GM19468 (cell line): ENCODE data around the gene MEX3B.

Experiments used
- ATAC-seq: cut with Tn5 transposase; IDR thresholded peaks from one replicate; pipeline ENCODE4 v1.9.1; 2021; ENCODE audit warnings: mild to moderate bottlenecking, moderate library complexity, moderate number of reproducible peaks; ENCODE audit not compliant: unreplicated experiment; ENCODE audit errors: extremely low read depth

The MEX3B gene

GRCh38 chr15:82045892-82046665 is at the start of gene MEX3B:
TSS of gene MEX3B (minus strand) at chr15:82046018. CDS start at chr15:82045705, 313 bp downstream.
- ATAC-seq: no peak

- no peak for ATAC-seq
Measured at GRCh38 chr15:82093774-82094211, 48.0 kb upstream of the MEX3B start.

GRCh38 chr15:82093325-82093724 is 47.5 kb upstream of the MEX3B start:
- ATAC-seq: no peak

- no peak for ATAC-seq
Measured at GRCh38 chr15:82091636-82092140, 45.9 kb upstream of the MEX3B start.

- no peak for ATAC-seq
Measured at GRCh38 chr15:82086243-82086995, 40.6 kb upstream of the MEX3B start.

GRCh38 chr15:82081914-82082762 is 36.3 kb upstream of the MEX3B start:
- ATAC-seq: no peak

GRCh38 chr15:82080774-82081173 is 35.0 kb upstream of the MEX3B start:
- ATAC-seq: no peak

GRCh38 chr15:82079736-82080135 is 33.9 kb upstream of the MEX3B start:
- no peak for ATAC-seq

GRCh38 chr15:82074610-82075009 is 28.8 kb upstream of the MEX3B start:
- ATAC-seq: no peak

- ATAC-seq: no peak
Measured at GRCh38 chr15:82072926-82073537, 27.2 kb upstream of the MEX3B start.

GRCh38 chr15:82066455-82066854 is 20.6 kb upstream of the MEX3B start:
- ATAC-seq: no peak

GRCh38 chr15:82064824-82065223 is 19.0 kb upstream of the MEX3B start:
- no peak for ATAC-seq

GRCh38 chr15:82062479-82063454 is 16.9 kb upstream of the MEX3B start:
- ATAC-seq: no peak

- ATAC-seq: no peak
Measured at GRCh38 chr15:82060817-82061216, 15.0 kb upstream of the MEX3B start.

GRCh38 chr15:82058517-82059204 is 12.8 kb upstream of the MEX3B start:
- no peak for ATAC-seq

GRCh38 chr15:82058026-82058425 is 12.2 kb upstream of the MEX3B start:
- ATAC-seq: no peak

GRCh38 chr15:82056958-82057823 is 11.4 kb upstream of the MEX3B start:
- ATAC-seq: no peak
